Ectodermal cell (in vitro differentiated cells): ENCODE data around the gene ZNF408.
"Not testable (repeated sequence)": the region's sequence is repeated elsewhere in the genome, so short reads cannot be mapped to it uniquely, and the experiment has no call there.

Experiments
- H3K27ac ChIP-seq: 2 replicates; pipeline ENCODE4 v1.7.0; 2013; ENCODE audit warnings: mild to moderate bottlenecking, low read depth, low read length; ENCODE audit not compliant: insufficient read depth, poor library complexity, severe bottlenecking
- H3K27me3 ChIP-seq: 2 replicates; pipeline ENCODE4 v1.7.0; 2013; ENCODE audit warnings: mild to moderate bottlenecking, low read length; ENCODE audit not compliant: insufficient read depth, control insufficient read depth, poor library complexity, severe bottlenecking
- H3K36me3 ChIP-seq: one replicate; pipeline ENCODE4 v1.7.0; 2013; ENCODE audit warnings: low read length; ENCODE audit not compliant: control insufficient read depth, insufficient read depth
- H3K4me1 ChIP-seq: one replicate; pipeline ENCODE4 v1.7.0; 2013; ENCODE audit warnings: low read length; ENCODE audit not compliant: control insufficient read depth, insufficient read depth
- H3K4me3 ChIP-seq: 2 replicates; pipeline ENCODE4 v1.7.0; 2013; ENCODE audit warnings: low read depth, low read length, control low read depth; ENCODE audit not compliant: insufficient read depth
- H3K9me3 ChIP-seq: 2 replicates; pipeline ENCODE4 v1.7.0; 2013; ENCODE audit warnings: mild to moderate bottlenecking, low read length, moderate library complexity; ENCODE audit not compliant: control insufficient read depth
- WGBS, 2 experiments: methylation state at CpG; one replicate each; pipeline ENCODE4 v1.1.7; 2013; ENCODE audit warnings: missing lambda C conversion rate in 2 of 2; 5-methylcytosine and 5-hydroxymethylcytosine counted together

The ZNF408 gene

GRCh38 chr11:46666516-46666915 is 34.3 kb upstream of the ZNF408 start:
- Histone ChIP-seq H3K9me3 (no peaks in the 10 kb centered on the region), H3K36me3 (peaks cover 45% of the 10 kb centered on the region), H3K27ac (no peak overlapping the region), H3K4me1 (peaks cover 3% of the 10 kb centered on the region), H3K27me3 (no peaks in the 10 kb centered on the region), H3K4me3 (no peak overlapping the region)
- WGBS, 2 experiments, result 82 to 85% methylated on average over 4 to 5 of the region's 5 CpGs

DNA sequence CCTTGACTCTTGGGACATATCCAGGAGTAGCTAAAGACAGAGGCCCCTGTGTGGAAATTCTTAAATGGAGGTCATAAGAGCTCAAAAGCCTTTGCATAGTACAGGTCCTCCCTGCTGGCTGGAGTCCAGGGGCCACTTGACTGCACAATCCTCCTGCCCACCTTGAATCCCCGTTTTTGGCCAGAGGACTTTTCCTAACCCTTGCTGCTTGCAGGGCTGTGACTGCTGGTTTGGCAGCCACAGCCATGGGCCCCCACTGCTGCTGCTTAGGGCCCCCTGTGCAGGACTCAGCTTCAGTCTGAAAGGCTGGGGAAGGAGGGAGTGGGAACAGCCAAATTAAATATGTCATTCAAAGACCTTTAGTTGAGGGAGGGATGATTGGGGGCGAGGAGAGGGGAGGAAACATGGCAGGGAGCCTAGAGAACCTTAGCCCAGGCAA is 33.8 kb upstream of the ZNF408 start:
- no peak overlapping the region for H3K4me3 ChIP-seq
- peaks cover 45% of the 10 kb centered on the region for H3K36me3 ChIP-seq
- H3K27ac ChIP-seq, result no peak overlapping the region
- no peaks in the 10 kb centered on the region for H3K9me3 ChIP-seq
- no peaks in the 10 kb centered on the region for H3K27me3 ChIP-seq
- 91 to 93% methylated on average over 2 of the region's 2 CpGs for WGBS, 2 experiments
- peaks cover 3% of the 10 kb centered on the region for H3K4me1 ChIP-seq

DNA sequence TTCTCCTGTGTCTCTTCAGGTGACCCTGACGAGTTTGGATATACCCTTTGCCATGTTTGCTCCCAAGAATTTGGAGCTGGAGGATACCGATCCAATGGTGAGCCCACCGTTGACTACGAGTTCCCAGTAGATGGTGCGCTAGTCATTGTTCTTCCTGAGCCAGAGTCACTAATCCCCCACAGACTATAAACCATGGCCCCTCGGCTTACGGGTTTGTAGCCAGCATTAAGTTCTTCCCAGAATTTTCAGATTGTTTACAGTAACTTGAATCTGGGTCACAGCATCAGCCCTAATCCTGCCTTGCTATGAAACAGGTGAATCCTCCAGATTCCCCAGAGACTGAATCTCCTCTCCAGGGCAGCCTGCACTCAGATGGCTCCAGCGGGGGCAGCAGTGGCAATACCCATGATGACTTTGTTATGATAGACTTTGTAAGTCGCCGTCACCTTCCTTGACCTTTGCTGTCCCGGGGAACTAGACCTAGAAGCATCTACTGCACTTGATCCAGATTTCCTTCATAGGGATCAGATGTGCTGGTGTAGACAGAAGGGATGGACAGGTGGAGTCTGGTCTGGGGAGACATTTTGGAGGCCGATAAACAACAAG is 32.2 kb upstream of the ZNF408 start:
- Histone ChIP-seq H3K27ac (no peak overlapping the region), H3K36me3 (peaks cover 48% of the 10 kb centered on the region), H3K4me3 (no peak overlapping the region), H3K4me1 (peaks cover 3% of the 10 kb centered on the region), H3K27me3 (no peaks in the 10 kb centered on the region), H3K9me3 (no peaks in the 10 kb centered on the region)
- WGBS, 2 experiments, result 95 to 97% methylated on average over 12 of the region's 12 CpGs

DNA sequence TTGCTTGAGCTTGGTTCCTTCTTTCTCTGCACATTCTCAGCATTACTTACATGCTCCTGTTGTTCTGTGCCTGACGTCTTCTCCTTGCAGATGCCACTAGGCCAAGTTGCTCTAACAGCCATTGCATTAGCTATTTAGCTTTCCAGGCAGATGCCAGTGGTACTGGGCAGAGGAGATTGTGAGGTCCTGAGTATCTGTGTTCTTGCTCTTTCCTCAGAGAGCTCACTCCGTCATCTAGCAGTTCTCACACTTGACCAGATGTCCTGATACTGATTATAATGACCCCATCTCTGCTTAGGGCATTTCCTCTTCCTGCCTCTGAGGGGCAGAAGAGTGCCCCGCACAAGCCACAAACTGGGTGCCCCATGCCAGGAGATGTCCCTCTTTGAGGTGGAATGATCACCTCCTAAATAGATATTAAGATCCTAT is 31.1 kb upstream of the ZNF408 start:
- no peaks in the 10 kb centered on the region for H3K27me3 ChIP-seq
- H3K4me3 ChIP-seq, result no peak overlapping the region
- H3K4me1 ChIP-seq, result peaks cover 4% of the 10 kb centered on the region
- H3K27ac ChIP-seq, result no peak overlapping the region
- WGBS, 2 experiments, result 91% methylated on average over 3 of the region's 3 CpGs
- H3K9me3 ChIP-seq, result no peaks in the 10 kb centered on the region
- peaks cover 48% of the 10 kb centered on the region for H3K36me3 ChIP-seq

- peaks cover 11% of the 10 kb centered on the region for H3K4me1 ChIP-seq
Measured at GRCh38 chr11:46670521-46670920, 30.3 kb upstream of the ZNF408 start.

GRCh38 chr11:46671958-46672315 is 28.9 kb upstream of the ZNF408 start:
- 94 to 95% methylated on average over 10 of the region's 10 CpGs for WGBS, 2 experiments
- Histone ChIP-seq H3K4me3 (no peak overlapping the region), H3K9me3 (no peaks in the 10 kb centered on the region), H3K36me3 (peaks cover 41% of the 10 kb centered on the region), H3K27me3 (no peaks in the 10 kb centered on the region), H3K27ac (no peak overlapping the region), H3K4me1 (peaks cover 11% of the 10 kb centered on the region)

More at GRCh38 chr11:46670521-46670920, 30.3 kb upstream of the ZNF408 start:
- H3K4me3 ChIP-seq, H3K27me3 ChIP-seq, H3K9me3 ChIP-seq, H3K27ac ChIP-seq: not testable (repeated sequence)
- WGBS, 2 experiments, result 94 to 96% methylated on average over 3 of the region's 3 CpGs
- H3K36me3 ChIP-seq, result peaks cover 41% of the 10 kb centered on the region

- Histone ChIP-seq H3K27ac (no peak overlapping the region), H3K9me3 (no peaks in the 10 kb centered on the region), H3K4me1 (peaks cover 11% of the 10 kb centered on the region), H3K36me3 (peaks cover 37% of the 10 kb centered on the region), H3K27me3 (no peaks in the 10 kb centered on the region), H3K4me3 (no peak overlapping the region)
- WGBS, 2 experiments, result 78 to 81% methylated on average over 7 of the region's 7 CpGs
Measured at GRCh38 chr11:46672381-46672839, 28.4 kb upstream of the ZNF408 start.

DNA sequence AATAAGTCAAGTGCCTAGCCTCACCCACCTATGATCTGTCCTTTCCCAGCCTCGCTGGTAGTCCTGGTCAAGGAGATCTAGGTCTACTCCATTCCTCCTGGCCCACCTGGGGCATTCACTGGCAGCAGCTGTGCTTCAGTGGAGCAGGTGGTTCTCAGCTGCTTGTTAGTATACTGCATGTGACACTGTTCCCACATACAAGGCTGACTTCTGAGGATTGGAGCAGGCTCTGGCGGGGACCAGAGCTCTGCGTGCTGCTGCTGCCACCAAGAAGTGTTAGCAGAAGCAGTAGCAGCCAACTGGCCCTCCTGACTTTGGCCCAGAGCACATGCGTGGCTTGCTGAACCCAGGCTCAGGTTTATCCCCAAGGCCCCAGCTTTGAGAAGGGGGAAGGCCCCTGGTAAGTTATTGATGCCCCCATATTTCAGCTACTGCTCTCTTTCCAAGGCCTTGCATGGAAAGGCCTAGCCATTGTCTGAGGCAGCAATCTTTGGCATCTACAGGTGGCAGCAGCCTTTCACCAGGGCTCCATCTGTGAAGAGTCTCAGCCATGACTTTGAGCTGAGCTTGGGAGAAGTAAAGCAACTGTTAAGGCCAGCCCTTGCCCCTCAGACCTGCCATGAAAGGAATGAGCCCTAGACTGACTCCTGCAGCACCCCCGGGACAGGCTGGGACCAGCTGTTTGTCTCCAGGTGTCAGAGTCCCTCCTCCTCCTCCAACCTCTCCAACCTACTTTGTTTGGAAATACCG is 26.9 kb upstream of the ZNF408 start:
- Histone ChIP-seq H3K4me3 (no peak overlapping the region), H3K9me3 (no peaks in the 10 kb centered on the region), H3K36me3 (peaks cover 23% of the 10 kb centered on the region), H3K27ac (no peak overlapping the region), H3K4me1 (peaks cover 11% of the 10 kb centered on the region), H3K27me3 (no peaks in the 10 kb centered on the region)
- 88 to 94% methylated on average over 6 of the region's 6 CpGs for WGBS, 2 experiments

DNA sequence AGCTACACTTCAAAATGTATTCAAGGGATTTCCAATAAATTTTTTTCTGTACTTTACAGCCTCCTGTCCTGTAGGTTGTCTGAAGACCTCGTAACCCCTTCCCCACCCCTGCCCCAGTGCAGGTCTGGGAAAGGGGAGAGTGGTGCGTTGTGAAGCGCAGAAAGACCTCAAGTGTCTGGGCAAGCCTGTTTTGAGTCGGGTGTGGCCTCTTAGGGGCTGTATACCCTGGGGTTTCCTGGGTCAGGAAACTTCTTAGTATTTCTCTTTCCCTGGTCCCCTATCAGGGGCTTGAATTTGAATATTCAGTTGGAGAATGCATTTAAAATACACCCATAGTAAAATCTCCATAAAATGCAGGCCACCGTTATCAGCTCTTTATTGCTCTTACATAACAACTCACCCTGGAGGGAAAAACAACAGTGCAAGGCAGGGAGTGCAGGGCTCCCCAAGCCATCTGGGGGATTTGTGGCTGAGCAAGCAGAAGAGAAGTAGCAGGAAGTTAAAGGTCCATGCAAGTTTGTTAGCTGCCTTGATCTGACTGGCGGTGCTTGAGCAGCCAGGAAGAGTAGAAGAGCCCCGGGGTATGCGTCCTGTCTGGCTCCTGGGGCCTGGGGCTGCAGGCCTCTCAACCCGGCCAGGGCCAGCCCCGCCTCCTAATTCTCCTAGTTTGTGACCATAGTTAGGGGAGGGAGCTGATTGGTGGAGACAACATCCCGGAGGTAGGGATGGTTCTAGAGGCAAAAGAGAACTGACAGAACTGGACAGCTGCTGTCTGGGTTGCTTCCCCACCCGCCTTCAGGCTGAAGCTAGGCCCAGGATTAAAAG is 26.2 kb upstream of the ZNF408 start:
- Histone ChIP-seq H3K4me1 (peaks cover 11% of the 10 kb centered on the region), H3K27me3 (no peaks in the 10 kb centered on the region), H3K36me3 (peaks cover 15% of the 10 kb centered on the region), H3K9me3 (no peaks in the 10 kb centered on the region), H3K4me3 (no peak overlapping the region), H3K27ac (peak overlapping the region; percentile 39)
- 41 to 45% methylated on average over 11 to 12 of the region's 12 CpGs for WGBS, 2 experiments

DNA sequence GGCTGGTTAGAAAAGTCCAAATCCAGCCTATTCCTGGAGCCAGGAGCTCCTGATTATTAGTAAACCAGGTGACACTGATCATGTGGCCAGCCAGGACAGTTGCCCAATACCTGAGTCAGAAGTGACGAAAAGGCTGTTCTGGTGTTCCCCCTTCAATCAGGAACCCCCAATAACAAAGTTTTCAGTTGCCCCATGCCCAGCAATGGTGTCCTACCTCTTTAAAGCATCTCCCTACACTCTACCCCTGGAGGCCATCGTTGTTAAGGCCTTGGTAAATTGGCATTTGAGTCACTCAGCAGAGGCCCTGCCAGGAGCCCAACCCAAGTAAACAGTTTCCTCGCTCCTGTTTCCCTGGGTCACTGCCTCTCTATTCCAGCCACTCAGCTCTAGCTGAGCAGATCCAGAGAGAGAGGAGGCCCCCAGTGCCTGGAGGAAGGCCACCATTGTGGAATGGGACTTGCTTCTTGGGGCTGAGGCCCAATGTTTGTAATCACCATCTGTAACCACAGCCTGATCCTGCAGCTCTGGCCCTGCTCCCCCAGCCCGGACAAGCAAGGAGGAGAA is 25.5 kb upstream of the ZNF408 start:
- no peak overlapping the region for H3K4me3 ChIP-seq
- peaks cover 12% of the 10 kb centered on the region for H3K36me3 ChIP-seq

More for the DNA sequence above, 25.5 kb upstream of the ZNF408 start:
- 79 to 83% methylated on average over 4 of the region's 4 CpGs for WGBS, 2 experiments
- no peaks in the 10 kb centered on the region for H3K9me3 ChIP-seq
- H3K27me3 ChIP-seq, result no peaks in the 10 kb centered on the region
- H3K27ac ChIP-seq, result peak overlapping the region; percentile 39
- peaks cover 11% of the 10 kb centered on the region for H3K4me1 ChIP-seq
